BJ (cell line): Measurements from ENCODE around the gene CCDC91. TPM values are rescaled to one million over a fixed set of nuclear protein-coding genes. Genes with fewer than 3 reads are reported as not detected.

Experiments
- CTCF ChIA-PET: fragments of 350-600 bp; formaldehyde crosslinking; extraction: SDS; loops from one replicate; lab custom pipeline; 2021; ENCODE audit warnings: antibody characterized with exemption, inconsistent platforms; lab: Yijun Ruan, JAX
- POLR2A ChIA-PET: fragments of 300-600 bp; sonication (Branson Sonifier 250); formaldehyde crosslinking; extraction: SDS; loops from one replicate; lab custom pipeline; 2021; ENCODE audit warnings: antibody characterized with exemption; lab: Charles Lee
- DNase-seq: peaks from one replicate; pipeline ENCODE4 v3.0.0-alpha.2; 2011; ENCODE audit warnings: low read depth
- H3K27me3 ChIP-seq: 2 replicates; pipeline ENCODE4 v1.6.0; 2011; ENCODE audit warnings: low read length; ENCODE audit not compliant: control insufficient read depth, insufficient read depth
- H3K36me3 ChIP-seq: 2 replicates; pipeline ENCODE4 v1.5.1; 2011; ENCODE audit warnings: low read length; ENCODE audit not compliant: control insufficient read depth, insufficient read depth
- H3K4me3 ChIP-seq: 2 replicates; pipeline ENCODE4 v1.5.1; 2011; ENCODE audit warnings: low read depth, mild to moderate bottlenecking, control low read depth, low read length
- CTCF ChIP-seq: IDR thresholded peaks from 2 replicates; pipeline ENCODE4 v1.5.1; 2011; ENCODE audit warnings: low read depth, mild to moderate bottlenecking, control low read depth, inconsistent platforms, low read length, moderate library complexity; ENCODE audit not compliant: insufficient read depth
- polyA plus RNA-seq: library from polyadenylated mRNA; depleted of rRNA; stranded (reverse); fragments of >200 nt; gene quantifications from 2 replicates; pipeline ENCODE4 v1.2.3, GENCODE V29; 2011

Gene CCDC91
- polyA plus RNA-seq, 1 experiment = 11.9 TPM

GRCh38 chr12:28269851-28270250 is 79.6 kb downstream of the CCDC91 start:
- ChIA-PET CTCF (no interaction called here), POLR2A (no interaction called here)
- Histone ChIP-seq H3K36me3 (no peaks in the 10 kb centered on the region), H3K4me3 (no peak overlapping the region), H3K27me3 (no peaks in the 10 kb centered on the region)
- DNase-seq = no peak
- no peak for TF ChIP-seq CTCF

- no peak for DNase-seq
- CTCF ChIA-PET = interaction anchor here (0.7 kb wide), 1 partner anchor 11 kb away, joined by 5 read pairs; no protein-coding TSS in a partner anchor
- Histone ChIP-seq H3K27me3 (no peaks in the 10 kb centered on the region), H3K36me3 (no peaks in the 10 kb centered on the region), H3K4me3 (no peak overlapping the region)
- TF ChIP-seq CTCF = no peak
- POLR2A ChIA-PET = no interaction called here
Observed at GRCh38 chr12:28278499-28278898, 88.2 kb downstream of the CCDC91 start.

GRCh38 chr12:28278960-28279359 is 88.7 kb downstream of the CCDC91 start:
- POLR2A ChIA-PET = no interaction called here
- no peak overlapping the region for H3K4me3 ChIP-seq
- H3K36me3 ChIP-seq = no peaks in the 10 kb centered on the region
- CTCF ChIA-PET = interaction anchor here (0.7 kb wide), 1 partner anchor 11 kb away, joined by 5 read pairs; no protein-coding TSS in a partner anchor
- TF ChIP-seq CTCF = no peak
- no peak for DNase-seq
- H3K27me3 ChIP-seq = no peaks in the 10 kb centered on the region

GRCh38 chr12:28286352-28286751 is 96.1 kb downstream of the CCDC91 start:
- Histone ChIP-seq H3K27me3 (no peaks in the 10 kb centered on the region), H3K4me3 (no peak overlapping the region), H3K36me3 (no peaks in the 10 kb centered on the region)
- no peak for DNase-seq
- POLR2A ChIA-PET = no interaction called here
- TF ChIP-seq CTCF = no peak
- CTCF ChIA-PET = interaction anchor here (0.8 kb wide), 1 partner anchor 16 kb away, joined by 3 read pairs; no protein-coding TSS in a partner anchor

GRCh38 chr12:28290262-28290661 is 100.0 kb downstream of the CCDC91 start:
- Histone ChIP-seq H3K4me3 (no peak overlapping the region), H3K36me3 (no peaks in the 10 kb centered on the region), H3K27me3 (no peaks in the 10 kb centered on the region)
- POLR2A ChIA-PET = no interaction called here
- no peak for DNase-seq
- CTCF ChIA-PET = no interaction called here
- TF ChIP-seq CTCF = no peak
